SH-SY5Y (cell line): ENCODE measurements around the gene PSEN2.

ENCODE experiments used
- GATA2 ChIP-seq: IDR thresholded peaks from 2 replicates; pipeline ENCODE4 v1.6.1; 2011; ENCODE audit warnings: mild to moderate bottlenecking, low read depth, low read length
- GATA3 ChIP-seq: IDR thresholded peaks from 2 replicates; pipeline ENCODE4 v1.6.1; 2011; ENCODE audit warnings: low read depth, mild to moderate bottlenecking, low read length, moderate library complexity

DNA sequence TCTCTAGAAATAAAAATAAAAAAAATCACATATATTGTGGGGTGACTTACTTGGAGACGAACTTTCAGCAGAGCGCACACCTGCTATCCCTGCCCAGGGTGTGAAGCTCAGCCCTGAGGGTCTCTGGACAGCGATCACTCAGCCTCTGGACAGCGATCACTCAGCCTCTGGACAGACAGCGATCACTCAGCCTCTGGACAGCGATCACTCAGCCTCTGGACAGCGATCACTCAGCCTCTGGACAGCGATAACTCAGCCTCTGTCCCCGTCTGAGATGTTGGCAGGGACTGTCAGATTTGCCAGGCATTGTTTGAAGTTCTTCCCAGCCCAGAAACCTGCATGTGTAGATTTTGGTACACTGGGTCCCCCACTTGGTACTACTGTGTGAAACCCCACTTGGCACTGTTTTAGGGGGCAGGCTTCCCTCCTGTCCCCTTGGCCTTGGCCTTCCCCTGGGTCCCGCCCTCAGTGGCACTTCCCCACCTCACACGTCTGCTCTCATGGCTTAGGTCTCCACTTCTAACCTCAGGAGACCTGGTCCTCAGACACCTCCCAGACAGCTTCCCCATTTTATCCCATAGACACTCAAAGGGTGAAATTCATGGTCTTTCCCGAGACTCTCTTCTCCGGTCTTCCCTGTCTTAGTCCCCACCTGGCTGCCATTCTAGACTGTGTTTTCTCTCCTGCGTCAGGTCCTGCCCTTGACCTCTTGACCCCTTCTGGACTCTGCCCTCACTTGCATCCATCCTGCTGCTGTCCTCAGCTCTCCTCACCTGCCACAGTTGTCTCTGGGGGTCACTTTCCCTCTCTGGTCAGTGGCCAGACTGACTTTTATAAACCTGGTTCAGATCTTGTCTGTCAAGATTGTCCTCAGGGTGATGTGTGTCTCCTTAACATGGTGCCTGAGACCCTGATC lies 10.2 kb downstream of the PSEN2 start:
- TF ChIP-seq GATA2 (no peak), GATA3 (no peak)
